Measurements from ENCODE around the gene KCND1.

Gene KCND1

GRCh38 chrX:49002091-49002935 lies 30.7 kb upstream of the KCND1 start, which contains the start of gene GRIPAP1:
TSS of gene GRIPAP1 (minus strand) at chrX:49002264. CDS start at chrX:49002229, 35 bp downstream.
- Histone ChIP-seq H2AFZ (ENCODE audit: low read depth) (peak within 1 kb of the TSS; percentile 72), H3K4me1 (ENCODE audit: low read depth, poor library complexity, severe bottlenecking) (no peaks in the 10 kb centered on the region)

GRCh38 chrX:49001521-49002090 lies 30.0 kb upstream of the KCND1 start:
- peak overlapping the region; percentile 80 for H3K4me2 ChIP-seq
- H3K4me3 ChIP-seq (IDR thresholded peaks at IDR 0.05; ENCODE audit: insufficient read depth, low read depth, low read length): no peak overlapping the region
- TF ChIP-seq CTCF (conservative IDR thresholded peaks at IDR 0.05; ENCODE audit: low read depth, low read length): no peak
- H3K79me2 ChIP-seq (ENCODE audit: insufficient read depth, low read depth): peaks cover 13% of the 10 kb centered on the region; the same call in 1 of the 2 replicates
- H3K36me3 ChIP-seq (ENCODE audit: insufficient read depth): no peaks in the 10 kb centered on the region
- peak overlapping the region; percentile 87 for H3K27ac ChIP-seq
- peak overlapping the region; percentile 79 for H3K9ac ChIP-seq
- no peaks in the 10 kb centered on the region for H4K20me1 ChIP-seq (ENCODE audit: insufficient read depth)
- H2AFZ ChIP-seq (ENCODE audit: low read depth): peak overlapping the region; percentile 72
- H3K27me3 ChIP-seq (ENCODE audit: insufficient read depth, low read depth): no peaks in the 10 kb centered on the region
- H3K4me1 ChIP-seq (ENCODE audit: low read depth, poor library complexity, severe bottlenecking): no peaks in the 10 kb centered on the region

More at GRCh38 chrX:49002091-49002935, 30.7 kb upstream of the KCND1 start, which contains the start of gene GRIPAP1:
- H3K27me3 ChIP-seq (ENCODE audit: insufficient read depth, low read depth): no peaks in the 10 kb centered on the region
- H3K79me2 ChIP-seq (ENCODE audit: insufficient read depth, low read depth): peaks cover 13% of the 10 kb centered on the region; the same call in 1 of the 2 replicates
- no peaks in the 10 kb centered on the region for H4K20me1 ChIP-seq (ENCODE audit: insufficient read depth)
- no peak within 1 kb of the TSS for H3K4me3 ChIP-seq (IDR thresholded peaks at IDR 0.05; ENCODE audit: insufficient read depth, low read depth, low read length)
- peak within 1 kb of the TSS; percentile 80 for H3K4me2 ChIP-seq
- TF ChIP-seq CTCF (conservative IDR thresholded peaks at IDR 0.05; ENCODE audit: low read depth, low read length): no peak
- no peaks in the 10 kb centered on the region for H3K36me3 ChIP-seq (ENCODE audit: insufficient read depth)
- peak within 1 kb of the TSS; percentile 87 for H3K27ac ChIP-seq
- peak within 1 kb of the TSS; percentile 79 for H3K9ac ChIP-seq

- Histone ChIP-seq H2AFZ (ENCODE audit: low read depth) (no peak overlapping the region), H3K27me3 (ENCODE audit: insufficient read depth, low read depth) (no peaks in the 10 kb centered on the region), H3K4me1 (ENCODE audit: low read depth, poor library complexity, severe bottlenecking) (no peaks in the 10 kb centered on the region), H3K79me2 (ENCODE audit: insufficient read depth, low read depth) (peaks cover 13% of the 10 kb centered on the region; the same call in 1 of the 2 replicates), H3K4me3 (IDR thresholded peaks at IDR 0.05; ENCODE audit: insufficient read depth, low read depth, low read length) (no peak overlapping the region), H3K36me3 (ENCODE audit: insufficient read depth) (no peaks in the 10 kb centered on the region), H3K4me2 (no peak overlapping the region; the same call in 1 of the 2 replicates), H4K20me1 (ENCODE audit: insufficient read depth) (no peaks in the 10 kb centered on the region), H3K9ac (no peak overlapping the region), H3K27ac (no peak overlapping the region)
- no peak for TF ChIP-seq CTCF (conservative IDR thresholded peaks at IDR 0.05; ENCODE audit: low read depth, low read length)
These were observed 29.0 kb upstream of the KCND1 start for GRCh38 chrX:49000636-49001035.

GRCh38 chrX:48999030-48999429 lies 27.4 kb upstream of the KCND1 start:
- Histone ChIP-seq H3K4me1 (ENCODE audit: low read depth, poor library complexity, severe bottlenecking) (no peaks in the 10 kb centered on the region), H3K36me3 (ENCODE audit: insufficient read depth) (no peaks in the 10 kb centered on the region), H3K4me2 (no peak overlapping the region), H3K9ac (no peak overlapping the region), H3K27me3 (ENCODE audit: insufficient read depth, low read depth) (no peaks in the 10 kb centered on the region), H2AFZ (ENCODE audit: low read depth) (no peak overlapping the region), H3K79me2 (ENCODE audit: insufficient read depth, low read depth) (peaks cover 13% of the 10 kb centered on the region; the same call in 1 of the 2 replicates), H4K20me1 (ENCODE audit: insufficient read depth) (no peaks in the 10 kb centered on the region), H3K4me3 (IDR thresholded peaks at IDR 0.05; ENCODE audit: insufficient read depth, low read depth, low read length) (no peak overlapping the region), H3K27ac (no peak overlapping the region)
- no peak for TF ChIP-seq CTCF (conservative IDR thresholded peaks at IDR 0.05; ENCODE audit: low read depth, low read length)
